Fibroblast of pulmonary artery (primary cell): Measurements from ENCODE around the gene ZMIZ1.

Experiments used
- DNase-seq: peaks from one replicate; pipeline ENCODE4 v3.0.0-alpha.2; 2010; ENCODE audit warnings: low read depth
- H3K4me3 ChIP-seq: replicated peaks from 2 replicates; pipeline ENCODE4 v1.5.1; 2011; ENCODE audit warnings: low read depth, mild to moderate bottlenecking, control low read depth, low read length, moderate library complexity
- TF ChIP-seq, protein P1 (sequence below): IDR thresholded peaks from 2 replicates; pipeline ENCODE4 v1.5.1; 2011; ENCODE audit warnings: mild to moderate bottlenecking, control low read depth, low read length, inconsistent platforms; ENCODE audit errors: missing control alignments

ZMIZ1 gene

DNA sequence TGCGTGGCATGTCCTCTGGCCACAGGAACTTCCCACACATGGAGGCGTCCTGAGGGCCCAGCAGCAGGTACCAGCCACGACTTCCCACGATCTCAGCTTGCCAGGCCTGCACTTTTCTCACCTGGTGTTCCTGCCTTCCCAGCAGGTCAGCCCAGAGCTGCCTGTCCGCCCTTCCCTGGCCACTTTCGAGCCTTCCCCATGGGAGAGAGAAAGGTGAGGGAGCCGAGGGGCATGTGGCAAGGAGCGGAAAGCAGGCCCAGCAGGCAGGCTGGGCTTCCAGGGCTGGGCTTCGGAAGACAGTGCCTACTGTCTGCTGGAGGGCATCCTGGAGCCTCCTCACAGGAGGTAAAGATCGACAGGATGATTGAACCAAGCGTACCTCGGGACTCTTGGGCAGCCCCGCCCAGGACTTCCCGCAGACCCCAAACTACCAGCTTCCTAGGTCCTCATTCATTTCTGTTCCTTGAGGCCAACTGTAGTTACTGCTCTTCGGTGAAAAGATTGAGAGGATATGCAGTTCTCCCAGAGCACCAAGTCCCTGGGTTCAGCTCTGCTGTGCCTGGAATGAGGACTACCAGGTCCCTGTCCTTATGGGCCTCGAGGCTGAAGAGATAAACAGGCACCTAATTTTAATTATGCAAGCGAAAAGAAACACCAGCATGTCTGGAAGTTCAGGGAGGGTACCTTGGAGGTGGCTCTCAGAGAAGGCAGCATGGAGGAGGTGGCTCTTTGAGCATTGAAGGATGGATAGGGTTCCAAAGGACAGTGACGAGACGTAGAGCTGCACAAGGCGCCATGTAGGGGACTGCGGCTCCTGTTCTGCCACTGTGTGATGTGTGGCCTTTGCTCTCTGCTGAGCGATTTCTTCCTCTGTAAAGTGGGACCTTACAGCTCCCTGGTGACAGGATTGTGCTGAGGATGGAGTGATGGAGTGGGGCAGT, 87.8 kb downstream of the ZMIZ1 start:
- no peak overlapping the region for H3K4me3 ChIP-seq
- TF ChIP-seq, protein P1, sequence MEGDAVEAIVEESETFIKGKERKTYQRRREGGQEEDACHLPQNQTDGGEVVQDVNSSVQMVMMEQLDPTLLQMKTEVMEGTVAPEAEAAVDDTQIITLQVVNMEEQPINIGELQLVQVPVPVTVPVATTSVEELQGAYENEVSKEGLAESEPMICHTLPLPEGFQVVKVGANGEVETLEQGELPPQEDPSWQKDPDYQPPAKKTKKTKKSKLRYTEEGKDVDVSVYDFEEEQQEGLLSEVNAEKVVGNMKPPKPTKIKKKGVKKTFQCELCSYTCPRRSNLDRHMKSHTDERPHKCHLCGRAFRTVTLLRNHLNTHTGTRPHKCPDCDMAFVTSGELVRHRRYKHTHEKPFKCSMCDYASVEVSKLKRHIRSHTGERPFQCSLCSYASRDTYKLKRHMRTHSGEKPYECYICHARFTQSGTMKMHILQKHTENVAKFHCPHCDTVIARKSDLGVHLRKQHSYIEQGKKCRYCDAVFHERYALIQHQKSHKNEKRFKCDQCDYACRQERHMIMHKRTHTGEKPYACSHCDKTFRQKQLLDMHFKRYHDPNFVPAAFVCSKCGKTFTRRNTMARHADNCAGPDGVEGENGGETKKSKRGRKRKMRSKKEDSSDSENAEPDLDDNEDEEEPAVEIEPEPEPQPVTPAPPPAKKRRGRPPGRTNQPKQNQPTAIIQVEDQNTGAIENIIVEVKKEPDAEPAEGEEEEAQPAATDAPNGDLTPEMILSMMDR = no peak
- DNase-seq = no peak

DNA sequence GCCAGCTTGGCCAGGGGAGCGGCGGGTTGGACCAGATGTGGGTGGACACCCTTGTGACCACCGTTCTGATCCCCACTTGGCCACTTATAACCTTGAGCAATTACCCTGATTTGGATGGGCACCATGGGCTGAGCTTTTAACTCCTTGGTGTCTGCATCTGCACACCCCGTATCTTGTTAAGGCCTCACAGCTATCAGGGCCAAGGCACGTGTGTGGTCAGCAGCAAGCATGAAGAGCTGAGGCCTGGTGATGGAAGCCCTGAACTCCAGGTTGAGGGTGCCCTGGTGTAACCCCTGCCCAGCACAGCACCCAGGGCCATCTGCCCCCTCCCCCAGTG, 89.2 kb downstream of the ZMIZ1 start:
- DNase-seq = no peak
- TF ChIP-seq, protein P1 = no peak
- no peak overlapping the region for H3K4me3 ChIP-seq

DNA sequence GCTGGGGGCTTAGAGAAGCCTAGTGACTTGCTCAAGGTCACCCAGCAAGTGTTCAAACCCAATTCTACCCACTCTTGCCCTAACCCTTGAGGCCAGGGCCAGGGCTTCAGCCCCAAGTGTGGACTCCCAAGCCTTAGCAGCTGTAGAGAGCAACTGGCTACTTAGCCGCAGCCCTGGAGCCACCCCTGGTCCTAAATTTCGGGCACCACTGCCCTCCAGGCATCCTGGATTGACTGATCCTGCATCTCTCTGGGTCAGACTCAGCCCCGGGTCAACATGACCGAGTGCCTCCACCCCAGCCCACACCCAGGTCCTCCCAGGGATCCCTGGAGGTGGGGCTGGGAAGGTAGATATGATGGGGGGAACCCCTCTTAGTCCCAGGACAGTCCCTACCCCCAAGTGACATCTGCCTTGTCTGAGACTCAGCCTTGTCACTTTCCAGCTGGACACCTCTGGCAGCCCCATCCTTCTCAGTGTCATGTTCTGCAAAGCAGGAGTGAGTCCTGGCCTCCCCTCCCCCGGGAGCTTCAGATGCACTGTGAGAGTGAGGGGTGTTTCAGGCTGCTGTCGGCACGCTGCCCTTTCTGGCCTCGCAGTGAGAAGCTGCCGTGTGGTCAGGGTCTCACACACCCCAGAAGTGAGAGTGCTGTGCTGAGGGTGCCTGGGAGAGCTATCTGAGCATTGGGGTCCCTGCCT, 89.8 kb downstream of the ZMIZ1 start:
- TF ChIP-seq, protein P1 = no peak
- DNase-seq = no peak
- no peak overlapping the region for H3K4me3 ChIP-seq

DNA sequence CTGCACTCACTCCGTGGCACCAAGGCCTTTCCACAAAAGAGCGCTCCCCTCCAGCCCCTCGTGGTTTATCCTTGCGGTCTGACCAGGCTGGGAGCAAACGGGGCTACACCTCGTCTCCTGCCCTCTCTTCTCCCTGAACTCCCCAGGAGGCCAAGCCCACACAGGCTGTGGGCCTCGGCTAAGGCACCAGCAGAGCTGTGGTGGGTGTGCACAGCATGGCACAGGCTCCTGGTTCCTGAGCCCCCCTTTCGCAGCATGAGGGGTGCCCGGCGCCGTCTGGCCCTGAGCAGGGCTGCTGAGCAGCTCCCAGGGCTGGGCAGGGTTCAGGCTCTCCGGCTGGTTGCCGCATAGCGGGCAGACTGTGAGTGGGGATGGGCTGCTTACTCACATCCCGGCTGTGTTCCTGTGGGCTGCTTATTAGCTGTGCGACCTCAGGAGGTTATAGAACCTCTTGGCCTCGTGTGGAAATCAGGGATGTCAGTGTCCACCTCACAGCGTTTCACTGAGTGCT, 90.4 kb downstream of the ZMIZ1 start:
- no peak overlapping the region for H3K4me3 ChIP-seq
- TF ChIP-seq, protein P1 = no peak
- peak; percentile 70 for DNase-seq

DNA sequence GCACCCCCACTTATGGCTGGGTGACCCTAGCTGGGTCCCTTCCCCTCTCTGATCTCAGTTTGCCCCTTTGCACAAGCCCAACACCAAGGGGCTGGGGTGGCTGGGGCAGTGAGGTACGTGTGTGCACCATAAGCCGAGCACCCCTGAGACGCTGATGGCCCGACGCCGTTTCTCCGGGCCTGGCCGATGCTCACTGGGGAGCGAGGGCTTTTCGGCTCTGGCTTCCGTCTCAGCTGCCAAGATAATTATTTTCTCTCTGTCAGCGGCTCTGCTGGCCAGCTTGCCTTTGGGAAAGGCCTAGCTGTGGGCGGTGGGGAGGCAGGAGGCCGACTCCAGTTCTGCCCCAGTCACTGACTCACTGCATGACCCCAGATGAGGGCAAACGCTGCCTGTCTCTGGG, 91.0 kb downstream of the ZMIZ1 start:
- no peak overlapping the region for H3K4me3 ChIP-seq
- DNase-seq = peak; percentile 67
- TF ChIP-seq, protein P1 = no peak

DNA sequence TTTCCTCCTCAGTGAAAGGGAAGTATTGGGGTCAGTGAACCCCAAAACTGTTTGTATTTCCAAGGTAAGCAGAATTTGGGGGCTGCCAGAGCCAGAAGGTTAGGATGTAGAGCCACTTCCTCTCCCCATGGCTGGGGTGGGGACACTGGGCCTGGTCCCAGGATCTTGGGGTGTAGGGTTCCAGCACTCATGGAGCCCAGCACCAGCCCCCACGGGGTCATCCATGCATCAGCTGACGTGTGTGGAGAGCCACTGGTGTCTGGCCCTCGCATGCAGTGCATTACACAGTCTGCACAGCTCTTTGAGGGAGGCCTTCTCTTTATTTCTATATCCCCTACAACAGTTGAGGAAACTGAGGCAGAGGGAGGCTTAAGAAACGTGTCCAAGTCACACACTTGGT, 91.4 kb downstream of the ZMIZ1 start:
- TF ChIP-seq, protein P1 = no peak
- no peak for DNase-seq
- H3K4me3 ChIP-seq = no peak overlapping the region
